Cardiac atrium fibroblast (primary cell): Measurements from ENCODE around the gene ZW10. TPM values are rescaled to one million over a fixed set of nuclear protein-coding genes. Genes with fewer than 3 reads are reported as not detected.

Experiments
- total RNA-seq: library from RNA; depleted of rRNA; stranded (reverse); fragments of >200 nt; gene quantifications from 2 replicates; pipeline ENCODE4 v1.2.3, GENCODE V29; 2015

The ZW10 gene
- total RNA-seq, result 10.4 and 12.5 TPM in 2 replicates

DNA sequence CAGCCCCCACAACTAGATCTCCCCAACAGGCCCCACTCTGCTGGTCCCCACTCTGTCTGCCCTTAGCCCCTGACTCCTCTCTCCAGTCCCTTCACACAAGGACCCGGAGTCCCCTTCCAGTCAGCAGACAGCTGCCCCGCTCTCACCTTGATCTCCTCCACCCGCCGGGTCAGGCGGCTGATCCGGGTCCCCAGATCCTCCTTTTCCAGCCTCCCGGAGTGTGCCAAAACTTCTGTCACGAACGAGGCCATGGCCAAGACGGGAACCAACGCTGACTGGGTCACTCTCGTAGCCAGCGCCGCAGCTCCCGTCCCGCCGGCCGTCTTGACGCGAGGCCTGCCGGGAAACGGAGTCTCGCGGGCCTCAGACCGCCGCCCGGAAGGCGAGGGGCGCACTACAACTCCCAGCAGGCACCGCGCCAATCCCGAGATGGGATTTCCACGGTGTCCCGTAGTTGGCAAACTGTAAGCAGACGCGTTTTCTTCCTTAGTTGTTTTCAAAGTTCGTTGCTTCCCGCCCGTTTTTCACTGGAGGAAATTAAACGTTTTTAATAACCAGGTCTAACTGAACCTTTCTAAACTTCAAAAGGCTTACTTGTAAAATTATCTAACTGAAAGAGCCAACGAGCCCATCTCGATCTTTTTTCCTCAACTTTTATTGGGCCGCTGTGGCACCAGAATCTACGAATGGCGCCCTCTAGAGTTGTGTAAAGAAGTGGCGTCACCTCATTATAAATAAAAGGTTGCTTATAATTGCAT is at the start of gene ZW10:
Gene ZW10, minus strand, starts transcription at position 277 of the 758 bp plus-strand sequence. Its CDS starts 26 bp downstream, at position 251.

DNA sequence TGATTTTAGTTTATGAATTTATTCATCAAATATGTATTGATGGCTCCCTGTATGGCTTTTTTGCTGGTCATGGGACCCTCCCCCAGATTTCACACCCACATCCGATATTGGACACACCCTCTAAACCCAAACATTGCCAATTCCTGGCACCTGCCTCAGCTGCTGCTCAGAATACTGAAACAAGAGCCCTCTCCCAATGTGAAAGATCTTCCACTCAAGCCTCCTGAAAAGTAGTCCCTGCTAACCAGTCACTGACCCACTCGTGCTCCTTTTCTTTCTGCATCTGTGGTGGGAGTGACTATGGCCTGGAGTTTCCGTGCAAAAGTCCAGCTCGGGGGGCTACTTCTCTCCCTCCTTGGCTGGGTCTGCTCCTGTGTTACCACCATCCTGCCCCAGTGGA is 6.0 kb upstream of the ZW10 start, which contains the start of gene CLDN25:
Gene CLDN25, plus strand, starts transcription at position 301 of the 400 bp plus-strand sequence. Its CDS starts 0 bp downstream, at position 301.

DNA sequence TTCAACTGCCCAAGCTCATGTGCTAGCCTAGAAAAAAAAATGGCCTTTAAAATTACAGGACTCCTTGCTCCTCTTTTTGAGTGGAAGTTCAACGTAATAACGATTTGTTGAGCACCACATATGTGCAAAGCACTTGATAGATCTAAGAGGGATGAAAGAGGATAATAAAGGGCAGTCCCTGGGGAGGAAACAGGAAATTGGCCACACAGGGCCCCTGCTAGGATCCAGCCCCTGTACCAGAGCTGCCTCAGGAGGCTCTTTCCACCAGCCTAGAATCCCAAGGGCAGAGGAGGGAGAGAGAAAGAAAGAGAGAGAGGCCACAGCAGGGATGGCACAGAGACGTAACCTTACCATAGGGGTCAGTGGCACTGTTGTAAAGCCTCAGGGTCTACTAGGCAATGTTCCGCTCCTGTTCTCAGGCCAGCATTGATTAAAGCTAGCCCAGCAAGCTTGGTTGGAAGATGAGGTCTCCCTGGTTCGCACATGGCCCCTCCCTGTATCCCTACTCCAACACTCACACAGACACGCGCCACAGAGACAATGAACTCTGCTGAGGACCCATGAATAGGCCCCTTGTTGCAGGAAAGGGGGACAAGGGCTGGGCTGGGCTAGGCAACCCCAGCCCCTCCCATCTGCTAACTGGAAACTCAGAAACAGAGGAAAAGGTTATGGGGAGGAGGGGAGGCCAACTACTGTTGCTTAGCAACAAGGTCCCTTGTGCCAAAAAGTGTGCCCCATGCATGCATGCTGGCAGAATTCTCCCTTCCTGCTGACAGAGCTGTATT is 67.4 kb downstream of the ZW10 start, which contains the start of gene TMPRSS5:
Gene TMPRSS5, minus strand, starts transcription at position 438 of the 785 bp plus-strand sequence. Its CDS starts 84 bp downstream, at position 354.

Other genes starting within 250 kb of the ZW10 start
- gene TMPRSS5, start 67.4 kb downstream of the ZW10 start, total RNA-seq, result 0.18 TPM in 1 of 2 replicates, not detected in the other
- not detected in 2 replicates for gene CLDN25, start 6.1 kb upstream of the ZW10 start, total RNA-seq
- 17.0 and 17.7 TPM in 2 replicates for gene USP28, start 101.9 kb upstream of the ZW10 start, total RNA-seq
- not detected in 2 replicates for gene HTR3B, start 131.1 kb upstream of the ZW10 start, total RNA-seq
- not detected in 2 replicates for gene HTR3A, start 201.4 kb upstream of the ZW10 start, total RNA-seq